ENCODE results near the gene NPPA. TPM values are rescaled to one million over a fixed set of nuclear protein-coding genes. Genes with fewer than 3 reads are reported as not detected.

NPPA gene
- total RNA-seq, 1 experiment from 2014 or later = not detected

DNA sequence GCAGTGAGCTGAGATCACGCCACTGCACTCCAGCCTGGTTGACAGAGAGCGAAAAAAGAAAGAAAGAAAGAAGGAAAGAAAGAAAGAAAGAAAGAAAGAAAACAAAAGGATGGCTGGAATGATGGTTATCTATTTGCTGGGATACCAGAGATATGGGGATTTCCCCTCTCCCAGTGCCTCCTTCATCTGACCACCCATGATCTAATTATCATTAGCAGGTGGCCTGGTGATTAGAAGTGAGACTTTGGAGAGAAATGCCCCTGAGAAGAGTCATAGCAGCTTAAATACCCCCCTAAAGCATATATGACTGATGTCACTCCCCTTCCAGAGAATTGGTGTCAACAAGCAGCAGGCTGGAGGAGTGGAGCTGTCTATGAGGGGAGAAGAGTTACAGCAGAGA, 12.5 kb upstream of the NPPA start:
- Histone ChIP-seq H3K27ac (ENCODE audit: insufficient read length, low read depth, low read length) (no peak overlapping the region), H4K5ac (ENCODE audit: insufficient read length, low read depth, low read length) (no peak overlapping the region), H3K27me3 (ENCODE audit: insufficient read depth, low read length) (no peaks in the 10 kb centered on the region; the same call in 1 of the 2 replicates), H2AFZ (ENCODE audit: low read length) (no peak overlapping the region), H3K79me1 (ENCODE audit: insufficient read depth, low read depth, low read length, poor library complexity, severe bottlenecking) (no peaks in the 10 kb centered on the region), H3K9me3 (ENCODE audit: control insufficient read depth, low read depth, low read length) (no peaks in the 10 kb centered on the region), H3T11ph (ENCODE audit: low read length) (no peak overlapping the region), H2BK15ac (ENCODE audit: low read depth, low read length) (no peak overlapping the region), H4K8ac (replicated peaks; ENCODE audit: insufficient read length, low read depth, low read length) (no peak overlapping the region), H2BK5ac (ENCODE audit: insufficient read length, low read length) (no peak overlapping the region), H2BK20ac (ENCODE audit: low read depth, low read length, poor library complexity, severe bottlenecking) (no peak overlapping the region), H3K79me2 (ENCODE audit: insufficient read depth, low read length) (no peaks in the 10 kb centered on the region), H3K4ac (ENCODE audit: low read depth, low read length) (no peak overlapping the region), H3K23ac (ENCODE audit: insufficient read length, low read depth, low read length) (no peak overlapping the region), H3K14ac (ENCODE audit: insufficient read depth, low read length) (no peak overlapping the region), H3K4me1 (ENCODE audit: insufficient read depth, low read length) (no peaks in the 10 kb centered on the region), H4K91ac (ENCODE audit: insufficient read length, low read depth, low read length) (no peak overlapping the region), H4K20me1 (ENCODE audit: control insufficient read depth, insufficient read depth, insufficient read length) (no peaks in the 10 kb centered on the region), H3K56ac (ENCODE audit: insufficient read length, low read depth, low read length) (no peak overlapping the region), H3K23me2 (ENCODE audit: insufficient read length, low read depth, low read length, poor library complexity, severe bottlenecking) (no peaks in the 10 kb centered on the region), H3K9ac (ENCODE audit: extremely low read depth, insufficient read length, low read length) (no peak overlapping the region), H2BK12ac (ENCODE audit: insufficient read length, low read depth, low read length) (no peak overlapping the region), H2AK5ac (ENCODE audit: insufficient read length, low read length) (no peak overlapping the region), H3K18ac (ENCODE audit: insufficient read length, low read depth, low read length) (no peak overlapping the region), H3K4me2 (ENCODE audit: insufficient read depth, insufficient read length, low read length) (no peak overlapping the region), H2BK120ac (ENCODE audit: low read depth, low read length, poor library complexity, severe bottlenecking) (no peak overlapping the region)
- TF ChIP-seq CTCF (conservative IDR thresholded peaks at IDR 0.05) = no peak
- no peak overlapping the region for H3K4me3 Mint-ChIP-seq
- H3K27me3 Mint-ChIP-seq (ENCODE audit: low read depth) = peaks cover 64% of the 10 kb centered on the region
- no CpG with 5 or more reads among the region's 2 CpGs for WGBS (ENCODE audit: extremely low coverage, insufficient read length, low lambda C conversion rate)
- H3K27ac Mint-ChIP-seq = no peak overlapping the region
- DNase-seq = no peak
- H3K9me3 Mint-ChIP-seq = no peaks in the 10 kb centered on the region
- H3K4me1 Mint-ChIP-seq = peaks cover 6 to 15% of the 10 kb centered on the region in 2 experiments; a peak in 3 of 4 replicates
- H3K36me3 Mint-ChIP-seq (ENCODE audit: insufficient read depth in 1 of 3, low read depth in 3 of 3) = no peaks in the 10 kb centered on the region

Data from H9 (cell line).